Mucosa of descending colon (tissue), 3 donors: ENCODE measurements around the gene SLC9A3. TPM values are rescaled to one million over a fixed set of nuclear protein-coding genes. Genes with fewer than 3 reads are reported as not detected.

Experiments used
- ATAC-seq: fragments of 200-7000 bp; cut with Tn5 transposase; one replicate; pipeline ENCODE4 v1.9.1; 2020; ENCODE audit warnings: mild to moderate bottlenecking, moderate library complexity
- DNase-seq, 3 donors: peaks; one replicate each; pipeline ENCODE4 v3.0.0-alpha.2; 2020
- H3K36me3 ChIP-seq: fragments of 200-600 bp; one replicate; pipeline ENCODE4 v1.8.0; 2021; ENCODE audit warnings: low read depth, mild to moderate bottlenecking
- H3K4me1 ChIP-seq: fragments of 200-600 bp; one replicate; pipeline ENCODE4 v1.8.0; 2021; ENCODE audit warnings: low read depth, mild to moderate bottlenecking
- H3K4me3 ChIP-seq: fragments of 200-600 bp; one replicate; pipeline ENCODE4 v1.8.0; 2021; ENCODE audit warnings: mild to moderate bottlenecking
- H3K9me3 ChIP-seq: fragments of 200-600 bp; one replicate; pipeline ENCODE4 v1.8.0; 2021; ENCODE audit warnings: mild to moderate bottlenecking
- CTCF ChIP-seq: fragments of 200-600 bp; IDR thresholded peaks from one replicate; pipeline ENCODE4 v1.8.0; 2022; ENCODE audit warnings: antibody characterized with exemption, mild to moderate bottlenecking
- intact Hi-C, 2 donors: fragments of 100-400 bp; cut with DNase I in 1 of 2; cut with micrococcal nuclease in 1 of 2; formaldehyde crosslinking; loops; one replicate each; pipeline versions ENCODE4 v1.11.0 to v1.11.1; 2022; cut with DNase I, micrococcal nuclease
- total RNA-seq, 3 donors: library from RNA; stranded (reverse); fragmentation: NEBNext Ultra II Directional in 2 of 3; extraction: Animal tissue kit (Norgen Biotek cat#: 25700) in 2 of 3; gene quantifications; one replicate each; pipeline versions ENCODE4 v1.2.1 to v1.2.4, GENCODE V29; 2021 to 2023
- donor health status: DM: no; HTN: no; CAD: no; lungs with moderate emphysema.
- donor health status: DM: no; HTN: no; CAD: no.
- donor health status: DM: no; HTN: yes; CAD: no.

The SLC9A3 gene
- total RNA-seq, 3 donors from 2014 or later, result 29.2 to 272 (median 77.7) TPM

- H3K9me3 ChIP-seq, result no peaks in the 10 kb centered on the region
- H3K36me3 ChIP-seq, result no peaks in the 10 kb centered on the region
- intact Hi-C loops, result no loop called here
- no peaks in the 10 kb centered on the region for H3K4me1 ChIP-seq
- ATAC-seq (no peak), DNase-seq (peak in 1 of 3 donors; percentile 25)
- H3K4me3 ChIP-seq, result no peak overlapping the region
- no peak for TF ChIP-seq CTCF
Observed at GRCh38 chr5:533243-533954, 9.2 kb upstream of the SLC9A3 start.

- Histone ChIP-seq H3K4me1 (no peaks in the 10 kb centered on the region), H3K9me3 (no peaks in the 10 kb centered on the region), H3K4me3 (no peak overlapping the region), H3K36me3 (no peaks in the 10 kb centered on the region)
- no peak for ATAC-seq
- DNase-seq, result peak in 1 of 3 donors; percentile 36
- no peak for TF ChIP-seq CTCF
- intact Hi-C loops, result no loop called here
Observed at GRCh38 chr5:532521-533242, 8.4 kb upstream of the SLC9A3 start.

- H3K4me1 ChIP-seq, result no peaks in the 10 kb centered on the region
- no peak for TF ChIP-seq CTCF
- ATAC-seq (no peak), DNase-seq (no peak)
- H3K9me3 ChIP-seq, result no peaks in the 10 kb centered on the region
- no peak overlapping the region for H3K4me3 ChIP-seq
- no peaks in the 10 kb centered on the region for H3K36me3 ChIP-seq
- intact Hi-C loops, result no loop called here
Observed at GRCh38 chr5:531749-532315, 7.6 kb upstream of the SLC9A3 start.

- peak in 1 of 3 donors; percentile 55 for DNase-seq
- Histone ChIP-seq H3K9me3 (no peaks in the 10 kb centered on the region), H3K36me3 (no peaks in the 10 kb centered on the region), H3K4me3 (no peak overlapping the region), H3K4me1 (no peaks in the 10 kb centered on the region)
- no peak for ATAC-seq
- no peak for TF ChIP-seq CTCF
- intact Hi-C loops, result no loop called here
Observed at GRCh38 chr5:531101-531748, 7.0 kb upstream of the SLC9A3 start.

GRCh38 chr5:530001-530955 lies 6.0 kb upstream of the SLC9A3 start:
- intact Hi-C loops, result no loop called here
- ATAC-seq, result no peak
- peak in 1 of 3 donors; percentile 31 for DNase-seq
- Histone ChIP-seq H3K9me3 (no peaks in the 10 kb centered on the region), H3K4me3 (no peak overlapping the region), H3K4me1 (no peaks in the 10 kb centered on the region), H3K36me3 (no peaks in the 10 kb centered on the region)
- no peak for TF ChIP-seq CTCF
